GM12873 (cell line): ENCODE results near the gene TBC1D17.

Experiments used
- CTCF ChIP-seq: IDR thresholded peaks from 2 replicates; pipeline ENCODE4 v1.5.1; 2012; ENCODE audit warnings: low read depth, mild to moderate bottlenecking, moderate library complexity, low read length, control low read depth; ENCODE audit not compliant: insufficient read depth; ENCODE audit errors: missing control alignments

TBC1D17 gene

GRCh38 chr19:49869484-49870308 is 7.8 kb upstream of the TBC1D17 start:
- no peak for TF ChIP-seq CTCF

GRCh38 chr19:49870309-49870901 is 7.1 kb upstream of the TBC1D17 start:
- no peak for TF ChIP-seq CTCF

GRCh38 chr19:49871349-49871985 is 6.0 kb upstream of the TBC1D17 start:
- no peak for TF ChIP-seq CTCF

- TF ChIP-seq CTCF: no peak
These were observed 5.0 kb upstream of the TBC1D17 start for GRCh38 chr19:49872245-49873128.

GRCh38 chr19:49873129-49873521 is 4.4 kb upstream of the TBC1D17 start:
- TF ChIP-seq CTCF: no peak

GRCh38 chr19:49873834-49874233 is 3.7 kb upstream of the TBC1D17 start:
- no peak for TF ChIP-seq CTCF

GRCh38 chr19:49874503-49875157 is 2.9 kb upstream of the TBC1D17 start:
- no peak for TF ChIP-seq CTCF
